Omental fat pad (tissue), 4 donors: ENCODE data around the gene EPRS1. TPM values are rescaled to one million over a fixed set of nuclear protein-coding genes. Genes with fewer than 3 reads are reported as not detected.

Experiments used
- ATAC-seq: fragments of 150-250 bp; one replicate; pipeline ENCODE4 v1.9.1; 2016; ENCODE audit warnings: mild to moderate bottlenecking, moderate library complexity; ENCODE audit not compliant: low FRiP score
- DNase-seq: peaks from one replicate; pipeline ENCODE4 v3.0.0-alpha.2; 2019; ENCODE audit warnings: low spot score
- total RNA-seq, 4 donors: library from RNA; depleted of rRNA; stranded (reverse); fragments of >200 nt; gene quantifications; one replicate each; pipeline ENCODE4 v1.1.0, GENCODE V29; 2016
- TF ChIP-seq, protein P1 (sequence below), 3 donors: fragments of 450-650 bp; IDR thresholded peaks; one replicate each; pipeline ENCODE4 v1.5.1; 2016 to 2017; ENCODE audit warnings: antibody characterized with exemption in 3 of 3, mild to moderate bottlenecking in 3 of 3, moderate library complexity in 2 of 3

EPRS1 gene
- total RNA-seq, 4 donors from 2014 or later: 32.8 to 72.8 (median 50.0) TPM

DNA sequence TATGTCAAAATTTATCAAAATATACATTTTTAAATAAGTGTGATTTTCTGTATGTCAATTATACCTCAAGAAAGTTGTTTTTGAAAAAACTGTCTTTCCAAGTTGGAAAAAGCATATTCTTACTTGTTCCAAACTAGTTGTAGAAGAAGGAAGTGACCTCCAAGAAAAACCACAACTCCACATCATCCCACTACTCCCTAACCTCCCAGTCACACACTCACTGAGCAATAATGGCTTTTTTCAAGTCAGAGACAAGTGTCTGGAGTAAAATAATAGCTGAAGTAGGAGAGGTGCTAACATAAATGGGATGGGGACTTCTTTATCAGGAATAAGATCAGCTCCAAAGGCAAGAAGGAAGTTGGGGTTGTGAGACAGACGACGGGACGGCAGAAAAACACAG is 13.4 kb downstream of the EPRS1 start:
- TF ChIP-seq, protein P1, sequence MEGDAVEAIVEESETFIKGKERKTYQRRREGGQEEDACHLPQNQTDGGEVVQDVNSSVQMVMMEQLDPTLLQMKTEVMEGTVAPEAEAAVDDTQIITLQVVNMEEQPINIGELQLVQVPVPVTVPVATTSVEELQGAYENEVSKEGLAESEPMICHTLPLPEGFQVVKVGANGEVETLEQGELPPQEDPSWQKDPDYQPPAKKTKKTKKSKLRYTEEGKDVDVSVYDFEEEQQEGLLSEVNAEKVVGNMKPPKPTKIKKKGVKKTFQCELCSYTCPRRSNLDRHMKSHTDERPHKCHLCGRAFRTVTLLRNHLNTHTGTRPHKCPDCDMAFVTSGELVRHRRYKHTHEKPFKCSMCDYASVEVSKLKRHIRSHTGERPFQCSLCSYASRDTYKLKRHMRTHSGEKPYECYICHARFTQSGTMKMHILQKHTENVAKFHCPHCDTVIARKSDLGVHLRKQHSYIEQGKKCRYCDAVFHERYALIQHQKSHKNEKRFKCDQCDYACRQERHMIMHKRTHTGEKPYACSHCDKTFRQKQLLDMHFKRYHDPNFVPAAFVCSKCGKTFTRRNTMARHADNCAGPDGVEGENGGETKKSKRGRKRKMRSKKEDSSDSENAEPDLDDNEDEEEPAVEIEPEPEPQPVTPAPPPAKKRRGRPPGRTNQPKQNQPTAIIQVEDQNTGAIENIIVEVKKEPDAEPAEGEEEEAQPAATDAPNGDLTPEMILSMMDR (IDR thresholded peaks at IDR 0.05): no peak
- ATAC-seq (no peak), DNase-seq (no peak)

DNA sequence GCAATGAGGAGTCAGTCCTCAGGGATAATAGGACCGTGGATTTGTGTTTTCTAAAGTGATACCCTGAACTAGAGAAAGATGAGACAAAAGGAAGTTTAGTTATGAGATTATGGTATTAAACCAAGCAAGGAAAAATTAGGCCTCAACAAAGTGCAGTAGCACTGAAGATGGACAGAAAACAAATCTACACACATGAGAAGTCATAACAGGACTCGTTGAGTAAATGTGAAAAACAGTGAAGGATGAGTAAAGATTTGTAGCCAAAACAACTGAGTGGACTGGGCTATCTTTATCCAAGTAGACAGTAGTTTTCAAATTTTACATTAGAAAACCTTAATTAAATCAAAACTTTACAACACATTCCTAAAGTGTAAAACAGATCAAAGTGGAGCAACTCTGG is 15.0 kb downstream of the EPRS1 start:
- ATAC-seq (no peak), DNase-seq (no peak)
- TF ChIP-seq, protein P1 (IDR thresholded peaks at IDR 0.05): no peak

DNA sequence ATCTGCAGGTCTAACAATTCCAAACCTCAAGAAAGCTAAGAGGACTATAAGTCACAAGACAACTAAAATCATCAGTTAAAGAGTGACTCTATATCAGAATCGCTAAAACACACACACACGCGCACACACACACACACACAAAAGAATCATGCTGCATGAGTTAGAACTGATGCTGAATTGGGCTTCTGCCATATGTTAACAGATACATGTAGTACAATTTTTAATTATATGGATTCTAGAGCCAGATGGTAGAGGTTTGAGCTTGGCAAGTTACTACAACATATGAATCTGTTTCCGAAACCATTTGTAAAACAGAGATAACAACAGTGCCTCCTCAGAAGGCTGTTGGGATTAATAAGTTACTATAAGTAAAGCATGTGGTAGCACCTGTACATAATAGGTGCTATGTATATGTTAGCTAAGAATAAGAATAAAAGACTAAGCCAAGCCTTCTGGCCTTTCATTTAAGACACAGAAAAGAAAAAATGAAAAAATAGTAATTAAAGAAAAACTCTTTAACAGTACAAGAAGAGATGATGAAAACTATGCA is 17.9 kb downstream of the EPRS1 start:
- ATAC-seq (no peak), DNase-seq (no peak)
- TF ChIP-seq, protein P1 (IDR thresholded peaks at IDR 0.05): no peak

DNA sequence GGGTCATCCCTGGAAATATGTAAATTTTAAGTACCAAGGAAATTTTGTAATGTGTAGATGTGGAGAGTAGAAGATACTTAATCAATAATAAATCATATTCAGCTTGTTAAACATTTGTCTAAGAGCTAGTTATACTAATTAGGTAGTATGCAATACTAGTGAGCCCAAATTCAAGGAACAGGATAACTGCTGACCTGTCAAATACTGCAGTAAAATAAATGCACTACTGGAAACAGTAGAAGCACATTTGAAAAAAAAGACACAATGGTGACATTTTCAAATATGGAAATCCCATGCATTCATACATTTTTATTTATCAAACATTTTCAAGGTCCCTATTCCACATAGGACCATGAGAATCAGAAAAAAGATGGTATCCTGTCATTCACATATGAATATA is 27.2 kb downstream of the EPRS1 start:
- TF ChIP-seq, protein P1 (IDR thresholded peaks at IDR 0.05): no peak
- ATAC-seq (no peak), DNase-seq (no peak)

DNA sequence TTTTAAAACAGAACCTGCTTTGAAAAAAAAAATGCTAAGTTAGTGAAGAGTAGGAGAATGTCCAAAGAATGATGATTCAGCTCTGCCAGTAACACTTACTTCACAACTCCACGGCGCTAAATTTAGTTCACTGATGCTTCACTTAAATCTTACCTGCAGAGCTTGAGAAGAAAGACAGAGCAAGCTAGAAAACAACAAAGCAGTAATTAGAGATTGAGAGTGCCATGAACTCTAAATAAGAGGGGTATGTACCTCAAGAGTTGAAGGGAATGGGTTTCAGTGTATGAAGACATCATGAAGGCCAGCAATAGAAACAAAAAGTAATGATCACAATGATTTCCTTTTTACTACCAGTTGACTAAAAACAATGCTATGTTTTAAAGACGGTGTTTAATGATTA is 32.8 kb downstream of the EPRS1 start:
- DNase-seq (no peak), ATAC-seq (peak; percentile 78)
- TF ChIP-seq, protein P1 (IDR thresholded peaks at IDR 0.05): no peak

DNA sequence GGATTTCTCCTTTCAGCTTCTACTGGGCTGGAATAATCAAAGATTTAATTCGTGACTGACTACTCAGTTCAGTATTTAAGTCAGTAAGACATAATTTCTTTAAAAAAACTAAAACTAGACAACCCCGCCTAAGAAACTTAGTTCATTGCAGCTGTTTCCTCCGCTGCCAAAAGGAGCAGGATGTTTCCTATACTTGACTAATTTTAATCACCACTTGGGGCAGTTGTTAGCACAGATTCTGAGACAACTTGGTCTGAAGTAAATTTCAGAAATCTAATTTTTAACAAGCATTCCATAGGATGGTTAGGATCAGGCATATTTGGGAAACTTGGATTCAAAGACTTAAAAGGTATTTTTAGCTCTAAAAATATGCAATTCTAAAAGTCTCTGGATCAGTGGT is 34.0 kb downstream of the EPRS1 start:
- TF ChIP-seq, protein P1 (IDR thresholded peaks at IDR 0.05): no peak
- DNase-seq (no peak), ATAC-seq (no peak)

DNA sequence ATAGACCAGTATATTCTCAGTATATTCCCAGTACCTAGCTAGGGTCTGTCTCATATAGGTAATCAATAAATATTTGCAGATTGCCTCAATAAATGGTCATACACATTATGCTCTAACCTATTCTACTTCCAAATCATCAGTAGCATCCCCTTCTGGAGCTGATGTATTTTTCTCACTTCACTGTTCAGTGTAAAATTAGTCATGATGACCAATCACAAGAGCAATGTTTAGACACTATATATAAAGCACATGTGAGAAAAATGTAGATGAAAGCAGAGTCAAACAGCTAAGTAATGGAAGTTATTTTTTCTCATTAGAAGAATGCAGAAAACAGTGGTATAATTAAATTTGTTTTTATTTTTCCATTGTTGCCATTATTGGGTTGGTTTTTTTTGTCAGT is 34.7 kb downstream of the EPRS1 start:
- TF ChIP-seq, protein P1 (IDR thresholded peaks at IDR 0.05): no peak
- ATAC-seq (no peak), DNase-seq (no peak)
